ENCODE measurements around the gene SDR39U1. TPM values are rescaled to one million over a fixed set of nuclear protein-coding genes. Genes with fewer than 3 reads are reported as not detected.
"Not testable (repeated sequence)": the region's sequence is repeated elsewhere in the genome, so short reads cannot be mapped to it uniquely, and the experiment has no call there.

Gene SDR39U1
- total RNA-seq: 10 to 100 TPM; 18.5 to 34.4 TPM
- polyA plus RNA-seq (ENCODE audit: insufficient read length in 2 of 2): 10 to 100 TPM; 88.7 to 96.8 TPM
- long read RNA-seq, donor 1, transcript SDR39U1-209 (4 exons, 1,203 nt): minor isoform, 7 of 49 reads
- long read RNA-seq, donor 1, transcript SDR39U1-205 (2 exons, 648 nt): minor isoform, 8 of 49 reads
- long read RNA-seq, donor 1, transcript SDR39U1-201 (6 exons, 1,233 nt): major isoform, 14 of 49 reads
- long read RNA-seq, donor 1, transcript SDR39U1-203 (5 exons, 1,507 nt): minor isoform, 9 of 49 reads
- long read RNA-seq, donor 1, partial matches to known transcripts: 0 of 49 reads
- long read RNA-seq, donor 1, other reads (novel, unspliced or antisense): 0 of 49 reads
- long read RNA-seq, donor 2, partial matches to known transcripts: 0 of 14 reads
- long read RNA-seq, donor 2, other reads (novel, unspliced or antisense): 0 of 14 reads
- long read RNA-seq, donor 3, transcript SDR39U1-203 (5 exons, 1,507 nt): minor isoform, 6 of 17 reads
- long read RNA-seq, donor 3, transcript SDR39U1-201 (6 exons, 1,233 nt): major isoform, 9 of 17 reads
- long read RNA-seq, donor 3, partial matches to known transcripts: 0 of 17 reads
- long read RNA-seq, donor 3, other reads (novel, unspliced or antisense): 0 of 17 reads
- long read RNA-seq, donor 4, transcript SDR39U1-205 (2 exons, 648 nt): minor isoform, 7 of 34 reads
- long read RNA-seq, donor 4, transcript SDR39U1-201 (6 exons, 1,233 nt): major isoform, 12 of 34 reads
- long read RNA-seq, donor 4, transcript SDR39U1-203 (5 exons, 1,507 nt): minor isoform, 7 of 34 reads
- long read RNA-seq, donor 4, partial matches to known transcripts: 0 of 34 reads
- long read RNA-seq, donor 4, other reads (novel, unspliced or antisense): 0 of 34 reads

- 0% methylated on average over 42 of the region's 52 CpGs for WGBS (ENCODE audit: insufficient coverage)
- peaks cover 25% of the 10 kb centered on the region for H3K36me3 ChIP-seq (ENCODE audit: control insufficient read depth, insufficient read depth, low read length)
- H3K9me3 ChIP-seq (ENCODE audit: control insufficient read depth, insufficient read depth, low read length): no peaks in the 10 kb centered on the region
- H3K27ac ChIP-seq (ENCODE audit: low read depth, low read length): peak within 1 kb of the TSS; percentile 99
- peaks cover 23% of the 10 kb centered on the region for H3K4me1 ChIP-seq (ENCODE audit: control insufficient read depth, insufficient read depth, low read length)
- peak; percentile 98 to 100 (median 98) for DNase-seq (ENCODE audit: low read depth in 4 of 6, low spot score in 6 of 6)
- no peaks in the 10 kb centered on the region for H3K27me3 ChIP-seq (ENCODE audit: control insufficient read depth, insufficient read depth, low read length)
- H3K4me3 ChIP-seq (ENCODE audit: low read depth, low read length): peak within 1 kb of the TSS; percentile 99
These were observed at the start of gene SDR39U1 for GRCh38 chr14:24442240-24443052. Gene SDR39U1, minus strand, starts transcription at chr14:24442776. Its CDS starts 7 bp downstream, at chr14:24442769.

GRCh38 chr14:24491586-24492408 is 49.2 kb upstream of the SDR39U1 start:
- H3K27me3 ChIP-seq (ENCODE audit: control insufficient read depth, insufficient read depth, low read length); H3K4me3 ChIP-seq (ENCODE audit: low read depth, low read length); H3K27ac ChIP-seq (ENCODE audit: low read depth, low read length); H3K9me3 ChIP-seq (ENCODE audit: control insufficient read depth, insufficient read depth, low read length); H3K36me3 ChIP-seq (ENCODE audit: control insufficient read depth, insufficient read depth, low read length); DNase-seq (ENCODE audit: low read depth in 4 of 6, low spot score in 6 of 6); H3K4me1 ChIP-seq (ENCODE audit: control insufficient read depth, insufficient read depth, low read length): not testable (repeated sequence)
- 79% methylated on average over 18 of the region's 19 CpGs for WGBS (ENCODE audit: insufficient coverage)

- no peak for DNase-seq (ENCODE audit: low read depth in 4 of 6, low spot score in 6 of 6)
- Histone ChIP-seq H3K4me3 (ENCODE audit: low read depth, low read length) (no peak overlapping the region), H3K36me3 (ENCODE audit: control insufficient read depth, insufficient read depth, low read length) (no peaks in the 10 kb centered on the region), H3K27me3 (ENCODE audit: control insufficient read depth, insufficient read depth, low read length) (no peaks in the 10 kb centered on the region), H3K4me1 (ENCODE audit: control insufficient read depth, insufficient read depth, low read length) (peaks cover 3% of the 10 kb centered on the region), H3K9me3 (ENCODE audit: control insufficient read depth, insufficient read depth, low read length) (no peaks in the 10 kb centered on the region), H3K27ac (ENCODE audit: low read depth, low read length) (no peak overlapping the region)
- WGBS (ENCODE audit: insufficient coverage): 60% methylated on average over 1 of the region's 4 CpGs
These were observed 41.2 kb upstream of the SDR39U1 start for GRCh38 chr14:24483604-24484252.

- H3K27ac ChIP-seq (ENCODE audit: low read depth, low read length); H3K36me3 ChIP-seq (ENCODE audit: control insufficient read depth, insufficient read depth, low read length); H3K4me3 ChIP-seq (ENCODE audit: low read depth, low read length); H3K4me1 ChIP-seq (ENCODE audit: control insufficient read depth, insufficient read depth, low read length); DNase-seq (ENCODE audit: low read depth in 4 of 6, low spot score in 6 of 6); H3K9me3 ChIP-seq (ENCODE audit: control insufficient read depth, insufficient read depth, low read length); H3K27me3 ChIP-seq (ENCODE audit: control insufficient read depth, insufficient read depth, low read length): not testable (repeated sequence)
- no CpG with 5 or more reads among the region's 2 CpGs for WGBS (ENCODE audit: insufficient coverage)
These were observed 40.2 kb upstream of the SDR39U1 start for GRCh38 chr14:24482699-24483303.

- DNase-seq (ENCODE audit: low read depth in 4 of 6, low spot score in 6 of 6): peak in 1 of 6 donors; percentile 37
- Histone ChIP-seq H3K4me1 (ENCODE audit: control insufficient read depth, insufficient read depth, low read length) (peaks cover 3% of the 10 kb centered on the region), H3K27ac (ENCODE audit: low read depth, low read length) (no peak overlapping the region), H3K27me3 (ENCODE audit: control insufficient read depth, insufficient read depth, low read length) (no peaks in the 10 kb centered on the region), H3K4me3 (ENCODE audit: low read depth, low read length) (no peak overlapping the region), H3K36me3 (ENCODE audit: control insufficient read depth, insufficient read depth, low read length) (no peaks in the 10 kb centered on the region), H3K9me3 (ENCODE audit: control insufficient read depth, insufficient read depth, low read length) (no peaks in the 10 kb centered on the region)
- WGBS (ENCODE audit: insufficient coverage): 41% methylated on average over 18 of the region's 23 CpGs
These were observed 39.2 kb upstream of the SDR39U1 start for GRCh38 chr14:24481622-24482324.

GRCh38 chr14:24479999-24480398 is 37.4 kb upstream of the SDR39U1 start:
- H3K4me1 ChIP-seq (ENCODE audit: control insufficient read depth, insufficient read depth, low read length); H3K9me3 ChIP-seq (ENCODE audit: control insufficient read depth, insufficient read depth, low read length); H3K27me3 ChIP-seq (ENCODE audit: control insufficient read depth, insufficient read depth, low read length); H3K27ac ChIP-seq (ENCODE audit: low read depth, low read length); H3K4me3 ChIP-seq (ENCODE audit: low read depth, low read length); H3K36me3 ChIP-seq (ENCODE audit: control insufficient read depth, insufficient read depth, low read length); DNase-seq (ENCODE audit: low read depth in 4 of 6, low spot score in 6 of 6): not testable (repeated sequence)
- 0% methylated on average over 1 of the region's 1 CpG for whole genome bisulfite sequencing (ENCODE audit: insufficient coverage)

- Histone ChIP-seq H3K9me3 (ENCODE audit: control insufficient read depth, insufficient read depth, low read length) (no peaks in the 10 kb centered on the region), H3K4me3 (ENCODE audit: low read depth, low read length) (no peak overlapping the region), H3K27ac (ENCODE audit: low read depth, low read length) (no peak overlapping the region), H3K4me1 (ENCODE audit: control insufficient read depth, insufficient read depth, low read length) (no peaks in the 10 kb centered on the region), H3K36me3 (ENCODE audit: control insufficient read depth, insufficient read depth, low read length) (no peaks in the 10 kb centered on the region), H3K27me3 (ENCODE audit: control insufficient read depth, insufficient read depth, low read length) (no peaks in the 10 kb centered on the region)
- no CpG with 5 or more reads among the region's 4 CpGs for whole genome bisulfite sequencing (ENCODE audit: insufficient coverage)
- DNase-seq (ENCODE audit: low read depth in 4 of 6, low spot score in 6 of 6): no peak
These were observed 32.7 kb upstream of the SDR39U1 start for GRCh38 chr14:24475261-24475660.

GRCh38 chr14:24473211-24473610 is 30.6 kb upstream of the SDR39U1 start:
- Histone ChIP-seq H3K4me3 (ENCODE audit: low read depth, low read length) (no peak overlapping the region), H3K9me3 (ENCODE audit: control insufficient read depth, insufficient read depth, low read length) (no peaks in the 10 kb centered on the region), H3K27me3 (ENCODE audit: control insufficient read depth, insufficient read depth, low read length) (no peaks in the 10 kb centered on the region), H3K27ac (ENCODE audit: low read depth, low read length) (no peak overlapping the region), H3K36me3 (ENCODE audit: control insufficient read depth, insufficient read depth, low read length) (no peaks in the 10 kb centered on the region), H3K4me1 (ENCODE audit: control insufficient read depth, insufficient read depth, low read length) (no peaks in the 10 kb centered on the region)
- 60% methylated on average over 11 of the region's 12 CpGs for WGBS (ENCODE audit: insufficient coverage)
- DNase-seq (ENCODE audit: low read depth in 4 of 6, low spot score in 6 of 6): no peak
